ENCODE data around the gene DNAJC7. TPM values are rescaled to one million over a fixed set of nuclear protein-coding genes. Genes with fewer than 3 reads are reported as not detected.
A peak's percentile ranks its signal among the peaks of the same experiment; 100 is the strongest.

The DNAJC7 gene
- total RNA-seq, 2 donors from 2014 or later, result 112 to 116 TPM

GRCh38 chr17:41967921-41968578 is 49.2 kb downstream of the DNAJC7 start:
- Histone ChIP-seq H3K9me3 (ENCODE audit: control insufficient read depth, low read length) (no peaks in the 10 kb centered on the region), H3K27ac (ENCODE audit: low read depth, low read length) (no peak overlapping the region), H3K4me1 (ENCODE audit: control insufficient read depth, insufficient read depth, low read length) (peaks cover 3% of the 10 kb centered on the region), H3K27me3 (ENCODE audit: control insufficient read depth, insufficient read depth, low read length, poor library complexity, severe bottlenecking) (no peaks in the 10 kb centered on the region), H3K9ac (ENCODE audit: extremely low read depth, low read length, poor library complexity, severe bottlenecking) (no peak overlapping the region), H3K4me3 (ENCODE audit: low read length) (peak overlapping the region; percentile 90), H3K36me3 (ENCODE audit: control insufficient read depth, insufficient read depth, low read length) (peaks cover 42% of the 10 kb centered on the region)
- peak overlapping the region; percentile 77 for H3K27ac Mint-ChIP-seq
- no peaks in the 10 kb centered on the region for H3K27me3 Mint-ChIP-seq (ENCODE audit: insufficient read depth)
- TF ChIP-seq CTCF (conservative IDR thresholded peaks at IDR 0.05), result no peak
- peaks cover 15% of the 10 kb centered on the region for H3K4me1 Mint-ChIP-seq
- H3K4me3 Mint-ChIP-seq, result peak overlapping the region; percentile 71
- no peaks in the 10 kb centered on the region for H3K9me3 Mint-ChIP-seq
- H3K36me3 Mint-ChIP-seq (ENCODE audit: low read depth), result peaks cover 41% of the 10 kb centered on the region
- 95 to 98% methylated on average over 32 to 37 of the region's 37 CpGs for WGBS, 2 experiments (ENCODE audit: insufficient coverage in 1 of 2, insufficient read length in 1 of 2)
- peak; percentile 67 for DNase-seq

- Histone ChIP-seq H3K9ac (ENCODE audit: extremely low read depth, low read length, poor library complexity, severe bottlenecking) (peak overlapping the region; percentile 85), H3K27me3 (ENCODE audit: control insufficient read depth, insufficient read depth, low read length, poor library complexity, severe bottlenecking) (no peaks in the 10 kb centered on the region), H3K4me1 (ENCODE audit: control insufficient read depth, insufficient read depth, low read length) (peaks cover 3% of the 10 kb centered on the region), H3K36me3 (ENCODE audit: control insufficient read depth, insufficient read depth, low read length) (peaks cover 35% of the 10 kb centered on the region), H3K9me3 (ENCODE audit: control insufficient read depth, low read length) (no peaks in the 10 kb centered on the region), H3K27ac (ENCODE audit: low read depth, low read length) (peak overlapping the region; percentile 71), H3K4me3 (ENCODE audit: low read length) (peak overlapping the region; percentile 90)
- no peak for TF ChIP-seq CTCF (conservative IDR thresholded peaks at IDR 0.05)
- Mint-ChIP-seq H3K27me3 (ENCODE audit: insufficient read depth) (peaks cover 1% of the 10 kb centered on the region), H3K36me3 (ENCODE audit: low read depth) (peaks cover 36% of the 10 kb centered on the region), H3K4me1 (peaks cover 15% of the 10 kb centered on the region), H3K9me3 (no peaks in the 10 kb centered on the region), H3K4me3 (peak overlapping the region; percentile 71), H3K27ac (peak overlapping the region; percentile 77)
- DNase-seq, result peak; percentile 83
- 31 to 70% methylated on average over 14 to 38 of the region's 39 CpGs for WGBS, 2 experiments (ENCODE audit: insufficient coverage in 1 of 2, insufficient read length in 1 of 2)
These were observed 49.9 kb downstream of the DNAJC7 start for GRCh38 chr17:41967141-41967920.

GRCh38 chr17:41966463-41967140 is 50.6 kb downstream of the DNAJC7 start, which contains the start of gene CNP:
TSS of gene CNP (plus strand) at chr17:41966795. CDS start at chr17:41966885, 90 bp downstream.
- Histone ChIP-seq H3K27ac (ENCODE audit: low read depth, low read length) (peak within 1 kb of the TSS; percentile 71), H3K9ac (ENCODE audit: extremely low read depth, low read length, poor library complexity, severe bottlenecking) (peak within 1 kb of the TSS; percentile 85), H3K4me3 (ENCODE audit: low read length) (peak within 1 kb of the TSS; percentile 90), H3K4me1 (ENCODE audit: control insufficient read depth, insufficient read depth, low read length) (peaks cover 3% of the 10 kb centered on the region), H3K36me3 (ENCODE audit: control insufficient read depth, insufficient read depth, low read length) (peaks cover 28% of the 10 kb centered on the region), H3K9me3 (ENCODE audit: control insufficient read depth, low read length) (no peaks in the 10 kb centered on the region), H3K27me3 (ENCODE audit: control insufficient read depth, insufficient read depth, low read length, poor library complexity, severe bottlenecking) (no peaks in the 10 kb centered on the region)
- DNase-seq, result peak; percentile 96
- Mint-ChIP-seq H3K4me3 (peak within 1 kb of the TSS; percentile 71), H3K36me3 (ENCODE audit: low read depth) (peaks cover 28% of the 10 kb centered on the region), H3K4me1 (peaks cover 15% of the 10 kb centered on the region), H3K9me3 (no peaks in the 10 kb centered on the region), H3K27me3 (ENCODE audit: insufficient read depth) (peaks cover 1% of the 10 kb centered on the region), H3K27ac (peak within 1 kb of the TSS; percentile 91)
- no peak for TF ChIP-seq CTCF (conservative IDR thresholded peaks at IDR 0.05)
- WGBS, 2 experiments (ENCODE audit: insufficient coverage in 1 of 2, insufficient read length in 1 of 2), result 0% methylated on average over 21 to 71 of the region's 71 CpGs

Measured in endodermal cell (in vitro differentiated cells).